ENCODE data around the gene OPN4. TPM values are rescaled to one million over a fixed set of nuclear protein-coding genes. Genes with fewer than 3 reads are reported as not detected.

Gene OPN4
- total RNA-seq (2014; rRNA removed; shearing (Covaris generic)) (not detected in 2 replicates), polyA plus RNA-seq (2016; fragmentation: Nextera tagmentation; extraction: Ambion mirVana) (not detected in 2 replicates)

- H3K27me3 ChIP-seq (replicated peaks; ENCODE audit: insufficient read depth), result no peaks in the 10 kb centered on the region
- H3K36me3 ChIP-seq (ENCODE audit: low read depth), result no peaks in the 10 kb centered on the region
- no peak within 1 kb of the TSS for H2AFZ ChIP-seq
- no peaks in the 10 kb centered on the region for H3K9me2 ChIP-seq (ENCODE audit: insufficient read depth)
- 83% methylated on average over 17 of the region's 17 CpGs for WGBS, 2 experiments (ENCODE audit: low coverage in 1 of 2, low lambda C conversion rate in 2 of 2, missing lambda C conversion rate in 2 of 2)
- H3K9me3 ChIP-seq (ENCODE audit: low read depth), result no peaks in the 10 kb centered on the region
- in situ Hi-C loops (cut with MboI), result no loop called here
- no peak for TF ChIP-seq EZH2phosphoT487 (IDR thresholded peaks at IDR 0.05; ENCODE audit: insufficient read depth, low read depth)
- no peak for TF ChIP-seq EZH2 (IDR thresholded peaks at IDR 0.05; ENCODE audit: insufficient read depth, poor library complexity, severe bottlenecking)
- no peak for DNase-seq
- H4K20me1 ChIP-seq (ENCODE audit: insufficient read depth), result no peaks in the 10 kb centered on the region
- no peak within 1 kb of the TSS for H3K9ac ChIP-seq
- peaks cover under 1% of the 10 kb centered on the region; the same call in 1 of the 2 replicates for H3K4me1 ChIP-seq (ENCODE audit: insufficient read depth)
- H3K27ac ChIP-seq, result no peak within 1 kb of the TSS
- no peaks in the 10 kb centered on the region for H3F3A ChIP-seq (ENCODE audit: insufficient read depth)
- no peak within 1 kb of the TSS for H3K4me3 ChIP-seq
- no peak within 1 kb of the TSS for H3K4me2 ChIP-seq (ENCODE audit: unreplicated experiment)
- H3K79me2 ChIP-seq (ENCODE audit: insufficient read depth), result no peaks in the 10 kb centered on the region
Observed at GRCh38 chr10:86654411-86655172, at the start of gene OPN4. Gene OPN4, plus strand, starts transcription at chr10:86654547. Its CDS starts 237 bp downstream, at chr10:86654784.

- no peaks in the 10 kb centered on the region for H3K79me2 ChIP-seq (ENCODE audit: insufficient read depth)
- H3K36me3 ChIP-seq (ENCODE audit: low read depth), result no peaks in the 10 kb centered on the region
- no peaks in the 10 kb centered on the region for H3K4me1 ChIP-seq (ENCODE audit: insufficient read depth)
- no peaks in the 10 kb centered on the region for H3K9me2 ChIP-seq (ENCODE audit: insufficient read depth)
- no peaks in the 10 kb centered on the region for H3F3A ChIP-seq (ENCODE audit: insufficient read depth)
- H3K27ac ChIP-seq, result no peak overlapping the region
- no peak overlapping the region for H2AFZ ChIP-seq
- no peak overlapping the region for H3K9ac ChIP-seq
- no peaks in the 10 kb centered on the region; the same call in 1 of the 2 replicates for H3K27me3 ChIP-seq (replicated peaks; ENCODE audit: insufficient read depth)
- no peak for DNase-seq
- in situ Hi-C loops (cut with MboI), result no loop called here
- no peaks in the 10 kb centered on the region for H3K9me3 ChIP-seq (ENCODE audit: low read depth)
- no peaks in the 10 kb centered on the region for H4K20me1 ChIP-seq (ENCODE audit: insufficient read depth)
- no peak for TF ChIP-seq EZH2 (IDR thresholded peaks at IDR 0.05; ENCODE audit: insufficient read depth, poor library complexity, severe bottlenecking)
- no peak for TF ChIP-seq EZH2phosphoT487 (IDR thresholded peaks at IDR 0.05; ENCODE audit: insufficient read depth, low read depth)
- H3K4me2 ChIP-seq (ENCODE audit: unreplicated experiment), result no peak overlapping the region
- no peak overlapping the region for H3K4me3 ChIP-seq
Observed at GRCh38 chr10:86607674-86608073, 46.7 kb upstream of the OPN4 start.

GRCh38 chr10:86609920-86610319 is 44.4 kb upstream of the OPN4 start:
- Histone ChIP-seq H4K20me1 (ENCODE audit: insufficient read depth) (no peaks in the 10 kb centered on the region), H3K79me2 (ENCODE audit: insufficient read depth) (no peaks in the 10 kb centered on the region), H2AFZ (no peak overlapping the region), H3K4me1 (ENCODE audit: insufficient read depth) (no peaks in the 10 kb centered on the region; the same call in 1 of the 2 replicates), H3K9me3 (ENCODE audit: low read depth) (no peaks in the 10 kb centered on the region), H3K4me2 (ENCODE audit: unreplicated experiment) (no peak overlapping the region), H3K9ac (no peak overlapping the region), H3F3A (ENCODE audit: insufficient read depth) (no peaks in the 10 kb centered on the region), H3K27me3 (replicated peaks; ENCODE audit: insufficient read depth) (no peaks in the 10 kb centered on the region; the same call in 1 of the 2 replicates), H3K27ac (no peak overlapping the region), H3K4me3 (no peak overlapping the region), H3K36me3 (ENCODE audit: low read depth) (no peaks in the 10 kb centered on the region), H3K9me2 (ENCODE audit: insufficient read depth) (no peaks in the 10 kb centered on the region)
- in situ Hi-C loops (cut with MboI), result no loop called here
- no peak for DNase-seq
- no peak for TF ChIP-seq EZH2 (IDR thresholded peaks at IDR 0.05; ENCODE audit: insufficient read depth, poor library complexity, severe bottlenecking)

GRCh38 chr10:86611386-86611785 is 43.0 kb upstream of the OPN4 start:
- no peak overlapping the region for H2AFZ ChIP-seq
- H3K36me3 ChIP-seq (ENCODE audit: low read depth), result no peaks in the 10 kb centered on the region
- no peaks in the 10 kb centered on the region for H4K20me1 ChIP-seq (ENCODE audit: insufficient read depth)
- no peak overlapping the region for H3K27ac ChIP-seq
- H3K27me3 ChIP-seq (replicated peaks; ENCODE audit: insufficient read depth), result no peaks in the 10 kb centered on the region; the same call in 1 of the 2 replicates
- no peak for TF ChIP-seq EZH2 (IDR thresholded peaks at IDR 0.05; ENCODE audit: insufficient read depth, poor library complexity, severe bottlenecking)
- TF ChIP-seq EZH2phosphoT487 (IDR thresholded peaks at IDR 0.05; ENCODE audit: insufficient read depth, low read depth), result no peak
- 59 to 77% methylated on average over 1 of the region's 1 CpG for WGBS, 2 experiments (ENCODE audit: low coverage in 1 of 2, low lambda C conversion rate in 2 of 2, missing lambda C conversion rate in 2 of 2)
- in situ Hi-C loops (cut with MboI), result no loop called here
- H3K79me2 ChIP-seq (ENCODE audit: insufficient read depth), result no peaks in the 10 kb centered on the region
- H3K4me1 ChIP-seq (ENCODE audit: insufficient read depth), result no peaks in the 10 kb centered on the region; the same call in 1 of the 2 replicates
- DNase-seq, result no peak
- H3K9me2 ChIP-seq (ENCODE audit: insufficient read depth), result no peaks in the 10 kb centered on the region
- no peak overlapping the region for H3K9ac ChIP-seq
- H3K4me3 ChIP-seq, result no peak overlapping the region
- no peak overlapping the region for H3K4me2 ChIP-seq (ENCODE audit: unreplicated experiment)
- H3K9me3 ChIP-seq (ENCODE audit: low read depth), result no peaks in the 10 kb centered on the region
- no peaks in the 10 kb centered on the region for H3F3A ChIP-seq (ENCODE audit: insufficient read depth)
